ENCODE measurements around the gene CREBBP.
A peak's percentile ranks its signal among the peaks of the same experiment; 100 is the strongest.

Gene CREBBP

GRCh38 chr16:3691761-3692160 is 188.8 kb downstream of the CREBBP start:
- Histone ChIP-seq H3K36me3 (ENCODE audit: insufficient read depth, low read length) (no peaks in the 10 kb centered on the region), H3K4me3 (ENCODE audit: low read depth, low read length) (no peak overlapping the region), H3K4me1 (ENCODE audit: control insufficient read depth, insufficient read depth, low read length, unreplicated experiment) (peaks cover 12% of the 10 kb centered on the region), H3K79me2 (ENCODE audit: control insufficient read depth, insufficient read depth, low read length, unreplicated experiment) (peaks cover 11% of the 10 kb centered on the region), H3K27me3 (ENCODE audit: insufficient read depth, low read length) (no peaks in the 10 kb centered on the region), H2AFZ (ENCODE audit: low read length, unreplicated experiment) (no peak overlapping the region), H3K27ac (ENCODE audit: low read depth, low read length) (no peak overlapping the region)

- Histone ChIP-seq H3K79me2 (ENCODE audit: control insufficient read depth, insufficient read depth, low read length, unreplicated experiment) (peaks cover 7% of the 10 kb centered on the region), H3K27me3 (ENCODE audit: insufficient read depth, low read length) (no peaks in the 10 kb centered on the region), H3K4me3 (ENCODE audit: low read depth, low read length) (peak overlapping the region; percentile 68), H3K27ac (ENCODE audit: low read depth, low read length) (no peak overlapping the region), H3K36me3 (ENCODE audit: insufficient read depth, low read length) (no peaks in the 10 kb centered on the region), H3K4me1 (ENCODE audit: control insufficient read depth, insufficient read depth, low read length, unreplicated experiment) (peaks cover 7% of the 10 kb centered on the region), H2AFZ (ENCODE audit: low read length, unreplicated experiment) (peak overlapping the region; percentile 78)
These were observed 189.4 kb downstream of the CREBBP start for GRCh38 chr16:3690980-3691720.

- Histone ChIP-seq H3K4me1 (ENCODE audit: control insufficient read depth, insufficient read depth, low read length, unreplicated experiment) (peaks cover 7% of the 10 kb centered on the region), H2AFZ (ENCODE audit: low read length, unreplicated experiment) (peak overlapping the region; percentile 78), H3K36me3 (ENCODE audit: insufficient read depth, low read length) (no peaks in the 10 kb centered on the region), H3K27me3 (ENCODE audit: insufficient read depth, low read length) (no peaks in the 10 kb centered on the region), H3K79me2 (ENCODE audit: control insufficient read depth, insufficient read depth, low read length, unreplicated experiment) (peaks cover 3% of the 10 kb centered on the region), H3K27ac (ENCODE audit: low read depth, low read length) (no peak overlapping the region), H3K4me3 (ENCODE audit: low read depth, low read length) (peak overlapping the region; percentile 68)
These were observed 190.0 kb downstream of the CREBBP start for GRCh38 chr16:3690470-3690928.

- H3K36me3 ChIP-seq (ENCODE audit: insufficient read depth, low read length) = peaks cover 8% of the 10 kb centered on the region; the same call in 1 of the 2 replicates
These were observed 190.8 kb downstream of the CREBBP start for GRCh38 chr16:3689731-3690130.

GRCh38 chr16:3687792-3688191 is 192.7 kb downstream of the CREBBP start:
- Histone ChIP-seq H3K4me3 (ENCODE audit: low read depth, low read length) (no peak overlapping the region), H2AFZ (ENCODE audit: low read length, unreplicated experiment) (no peak overlapping the region), H3K36me3 (ENCODE audit: insufficient read depth, low read length) (peaks cover 12% of the 10 kb centered on the region), H3K27ac (ENCODE audit: low read depth, low read length) (no peak overlapping the region), H3K27me3 (ENCODE audit: insufficient read depth, low read length) (no peaks in the 10 kb centered on the region), H3K4me1 (ENCODE audit: control insufficient read depth, insufficient read depth, low read length, unreplicated experiment) (peaks cover 7% of the 10 kb centered on the region), H3K79me2 (ENCODE audit: control insufficient read depth, insufficient read depth, low read length, unreplicated experiment) (no peaks in the 10 kb centered on the region)

More at GRCh38 chr16:3689731-3690130, 190.8 kb downstream of the CREBBP start:
- Histone ChIP-seq H3K27ac (ENCODE audit: low read depth, low read length) (no peak overlapping the region), H3K79me2 (ENCODE audit: control insufficient read depth, insufficient read depth, low read length, unreplicated experiment) (peaks cover 3% of the 10 kb centered on the region), H3K27me3 (ENCODE audit: insufficient read depth, low read length) (no peaks in the 10 kb centered on the region), H3K4me1 (ENCODE audit: control insufficient read depth, insufficient read depth, low read length, unreplicated experiment) (peaks cover 7% of the 10 kb centered on the region), H2AFZ (ENCODE audit: low read length, unreplicated experiment) (no peak overlapping the region), H3K4me3 (ENCODE audit: low read depth, low read length) (no peak overlapping the region)

GRCh38 chr16:3687021-3687420 is 193.5 kb downstream of the CREBBP start:
- no peak overlapping the region for H3K27ac ChIP-seq (ENCODE audit: low read depth, low read length)
- H3K36me3 ChIP-seq (ENCODE audit: insufficient read depth, low read length) = peaks cover 17% of the 10 kb centered on the region
- no peaks in the 10 kb centered on the region for H3K79me2 ChIP-seq (ENCODE audit: control insufficient read depth, insufficient read depth, low read length, unreplicated experiment)
- no peak overlapping the region for H2AFZ ChIP-seq (ENCODE audit: low read length, unreplicated experiment)
- H3K4me3 ChIP-seq (ENCODE audit: low read depth, low read length) = no peak overlapping the region
- peaks cover 7% of the 10 kb centered on the region for H3K4me1 ChIP-seq (ENCODE audit: control insufficient read depth, insufficient read depth, low read length, unreplicated experiment)
- no peaks in the 10 kb centered on the region for H3K27me3 ChIP-seq (ENCODE audit: insufficient read depth, low read length)

- peaks cover 25% of the 10 kb centered on the region for H3K36me3 ChIP-seq (ENCODE audit: insufficient read depth, low read length)
- H3K4me3 ChIP-seq (ENCODE audit: low read depth, low read length) = no peak overlapping the region
- no peak overlapping the region for H3K27ac ChIP-seq (ENCODE audit: low read depth, low read length)
- H3K79me2 ChIP-seq (ENCODE audit: control insufficient read depth, insufficient read depth, low read length, unreplicated experiment) = no peaks in the 10 kb centered on the region
- no peaks in the 10 kb centered on the region for H3K4me1 ChIP-seq (ENCODE audit: control insufficient read depth, insufficient read depth, low read length, unreplicated experiment)
- H3K27me3 ChIP-seq (ENCODE audit: insufficient read depth, low read length) = no peaks in the 10 kb centered on the region
- H2AFZ ChIP-seq (ENCODE audit: low read length, unreplicated experiment) = no peak overlapping the region
These were observed 199.3 kb downstream of the CREBBP start for GRCh38 chr16:3681206-3681605.

GRCh38 chr16:3677994-3678393 is 202.5 kb downstream of the CREBBP start:
- peaks cover 18% of the 10 kb centered on the region for H3K36me3 ChIP-seq (ENCODE audit: insufficient read depth, low read length)
- no peaks in the 10 kb centered on the region for H3K27me3 ChIP-seq (ENCODE audit: insufficient read depth, low read length)
- H3K79me2 ChIP-seq (ENCODE audit: control insufficient read depth, insufficient read depth, low read length, unreplicated experiment) = no peaks in the 10 kb centered on the region
- H2AFZ ChIP-seq (ENCODE audit: low read length, unreplicated experiment) = no peak overlapping the region
- H3K27ac ChIP-seq (ENCODE audit: low read depth, low read length) = no peak overlapping the region
- no peaks in the 10 kb centered on the region for H3K4me1 ChIP-seq (ENCODE audit: control insufficient read depth, insufficient read depth, low read length, unreplicated experiment)
- no peak overlapping the region for H3K4me3 ChIP-seq (ENCODE audit: low read depth, low read length)

- Histone ChIP-seq H3K27me3 (ENCODE audit: insufficient read depth, low read length) (no peaks in the 10 kb centered on the region), H3K27ac (ENCODE audit: low read depth, low read length) (no peak overlapping the region), H3K4me1 (ENCODE audit: control insufficient read depth, insufficient read depth, low read length, unreplicated experiment) (no peaks in the 10 kb centered on the region), H3K79me2 (ENCODE audit: control insufficient read depth, insufficient read depth, low read length, unreplicated experiment) (no peaks in the 10 kb centered on the region), H3K4me3 (ENCODE audit: low read depth, low read length) (no peak overlapping the region), H3K36me3 (ENCODE audit: insufficient read depth, low read length) (peaks cover 7% of the 10 kb centered on the region; the same call in 1 of the 2 replicates), H2AFZ (ENCODE audit: low read length, unreplicated experiment) (no peak overlapping the region)
These were observed 204.8 kb downstream of the CREBBP start for GRCh38 chr16:3675601-3676130.
